Stimulated activated CD8-positive, alpha-beta memory T cell treated with anti-CD3 and anti-CD28 coated beads, Interleukin-7, amount 100 ng/mL, for 48 hours (primary cell): Measurements from ENCODE around the gene MEIS1.

Source experiments
- DNase-seq, 2 donors: peaks; one replicate each; pipeline ENCODE4 v3.0.0-alpha.2; 2020; ENCODE audit warnings: low read depth in 1 of 2; ENCODE audit errors: extremely low read depth in 1 of 2

MEIS1 gene

GRCh38 chr2:66431274-66431642 lies 3.7 kb upstream of the MEIS1 start:
- no peak for DNase-seq

- DNase-seq = no peak
These were observed 2.9 kb upstream of the MEIS1 start for GRCh38 chr2:66431846-66432587.

GRCh38 chr2:66432801-66433694 lies 1.9 kb upstream of the MEIS1 start:
- peak in 1 of 2 donors; percentile 26 for DNase-seq

- no peak for DNase-seq
These were observed 1.3 kb upstream of the MEIS1 start for GRCh38 chr2:66433695-66433944.

GRCh38 chr2:66433945-66434678 lies 813 bp upstream of the MEIS1 start:
- no peak for DNase-seq

- DNase-seq = no peak
These were observed 587 bp downstream of the MEIS1 start for GRCh38 chr2:66435549-66435875.

GRCh38 chr2:66435963-66436362 lies 1.0 kb downstream of the MEIS1 start:
- no peak for DNase-seq

- DNase-seq = no peak
These were observed 1.7 kb downstream of the MEIS1 start for GRCh38 chr2:66436581-66437001.

GRCh38 chr2:66437109-66437690 lies 2.3 kb downstream of the MEIS1 start:
- no peak for DNase-seq

GRCh38 chr2:66437691-66438497 lies 3.0 kb downstream of the MEIS1 start:
- DNase-seq = no peak

- DNase-seq = no peak
These were observed 3.5 kb downstream of the MEIS1 start for GRCh38 chr2:66438498-66438833.

- DNase-seq = no peak
These were observed 4.2 kb downstream of the MEIS1 start for GRCh38 chr2:66438891-66439811.

- no peak for DNase-seq
These were observed 5.1 kb downstream of the MEIS1 start for GRCh38 chr2:66439812-66440542.

- no peak for DNase-seq
These were observed 6.0 kb downstream of the MEIS1 start for GRCh38 chr2:66440708-66441497.

- DNase-seq = no peak
These were observed 6.8 kb downstream of the MEIS1 start for GRCh38 chr2:66441581-66442320.

- no peak for DNase-seq
These were observed 7.7 kb downstream of the MEIS1 start for GRCh38 chr2:66442516-66443185.
